Thyroid gland (tissue), 4 donors: ENCODE measurements around the gene B3GNT8. TPM values are rescaled to one million over a fixed set of nuclear protein-coding genes. Genes with fewer than 3 reads are reported as not detected.

Experiments
- DNase-seq, 2 donors: peaks; one replicate each; pipeline ENCODE4 v3.0.0-alpha.2; 2019
- H3K27ac ChIP-seq, 3 donors: fragments of 200-600 bp; sonication (generic); 1 replicate in 2 of 3; 2 replicates in 1 of 3; pipeline ENCODE4 v1.5.1; 2016 to 2019; ENCODE audit warnings: mild to moderate bottlenecking in 1 of 3, moderate library complexity in 1 of 3
- H3K27me3 ChIP-seq: fragments of 200-600 bp; sonication (generic); one replicate; pipeline ENCODE4 v1.5.1; 2019
- H3K36me3 ChIP-seq, 2 donors: fragments of 200-600 bp; sonication (generic); one replicate each; pipeline ENCODE4 v1.5.1; 2016 to 2019
- H3K4me1 ChIP-seq, 2 donors: fragments of 200-600 bp; sonication (generic); one replicate each; pipeline ENCODE4 v1.5.1; 2017 to 2019
- H3K4me3 ChIP-seq, 3 donors: fragments of 200-600 bp; sonication (generic); replicated peaks in 1 of 3; 1 replicate in 2 of 3; 2 replicates in 1 of 3; pipeline ENCODE4 v1.5.1; 2016; ENCODE audit warnings: mild to moderate bottlenecking in 1 of 3
- H3K9me3 ChIP-seq: fragments of 200-600 bp; sonication (generic); one replicate; pipeline ENCODE4 v1.5.1; 2017
- POLR2A ChIP-seq, 2 donors: fragments of 450-650 bp; IDR thresholded peaks; one replicate each; pipeline ENCODE4 v1.6.1; 2017; ENCODE audit warnings: antibody characterized with exemption in 2 of 2, mild to moderate bottlenecking in 2 of 2, moderate library complexity in 1 of 2
- WGBS, 2 donors: methylation state at CpG; one replicate each; pipeline ENCODE4 v1.1.5; 2017; 5-methylcytosine and 5-hydroxymethylcytosine counted together
- intact Hi-C: fragments of 100-400 bp; cut with DNase I; formaldehyde crosslinking; loops from one replicate; pipeline ENCODE4 v1.15.1; 2023
- total RNA-seq, 4 donors: library from RNA; depleted of rRNA; stranded (reverse); fragments of >200 nt; gene quantifications; one replicate each; pipeline ENCODE4 v1.2.3, GENCODE V29; 2016
- TF ChIP-seq, protein P1 (sequence below), 6 experiments: fragments of 200-600 bp in 3 of 6; fragments of 450-650 bp in 3 of 6; sonication (generic) in 3 of 6; IDR thresholded peaks; one replicate each; pipeline ENCODE4 v1.5.1; 2016 to 2019; ENCODE audit warnings: antibody characterized with exemption in 6 of 6, mild to moderate bottlenecking in 2 of 6, inconsistent platforms in 1 of 6, moderate library complexity in 1 of 6

B3GNT8 gene
- total RNA-seq, 4 donors from 2014 or later: 0.59 to 2.4 (median 1.4) TPM; not detected in 1

- WGBS, 2 donors: 82 to 84% methylated on average over 23 of the region's 23 CpGs
- H3K9me3 ChIP-seq: no peaks in the 10 kb centered on the region
- no peak overlapping the region for H3K27ac ChIP-seq
- no peaks in the 10 kb centered on the region for H3K27me3 ChIP-seq
- peaks cover 17 to 26% of the 10 kb centered on the region in 2 donors for H3K4me1 ChIP-seq
- no peak overlapping the region for H3K4me3 ChIP-seq
- DNase-seq: peak in 1 of 2 donors; percentile 13
- peaks cover 8 to 22% of the 10 kb centered on the region in 2 donors for H3K36me3 ChIP-seq
- TF ChIP-seq, protein P1, sequence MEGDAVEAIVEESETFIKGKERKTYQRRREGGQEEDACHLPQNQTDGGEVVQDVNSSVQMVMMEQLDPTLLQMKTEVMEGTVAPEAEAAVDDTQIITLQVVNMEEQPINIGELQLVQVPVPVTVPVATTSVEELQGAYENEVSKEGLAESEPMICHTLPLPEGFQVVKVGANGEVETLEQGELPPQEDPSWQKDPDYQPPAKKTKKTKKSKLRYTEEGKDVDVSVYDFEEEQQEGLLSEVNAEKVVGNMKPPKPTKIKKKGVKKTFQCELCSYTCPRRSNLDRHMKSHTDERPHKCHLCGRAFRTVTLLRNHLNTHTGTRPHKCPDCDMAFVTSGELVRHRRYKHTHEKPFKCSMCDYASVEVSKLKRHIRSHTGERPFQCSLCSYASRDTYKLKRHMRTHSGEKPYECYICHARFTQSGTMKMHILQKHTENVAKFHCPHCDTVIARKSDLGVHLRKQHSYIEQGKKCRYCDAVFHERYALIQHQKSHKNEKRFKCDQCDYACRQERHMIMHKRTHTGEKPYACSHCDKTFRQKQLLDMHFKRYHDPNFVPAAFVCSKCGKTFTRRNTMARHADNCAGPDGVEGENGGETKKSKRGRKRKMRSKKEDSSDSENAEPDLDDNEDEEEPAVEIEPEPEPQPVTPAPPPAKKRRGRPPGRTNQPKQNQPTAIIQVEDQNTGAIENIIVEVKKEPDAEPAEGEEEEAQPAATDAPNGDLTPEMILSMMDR (IDR thresholded peaks at IDR 0.05): peak in 2 of 6 experiments; percentile 12 to 19
- TF ChIP-seq POLR2A (IDR thresholded peaks at IDR 0.05): no peak
- intact Hi-C loops: loop anchor here (10.0 kb wide), 1 partner anchor 227 kb away; no protein-coding TSS in a partner anchor
These were observed 4.5 kb upstream of the B3GNT8 start for GRCh38 chr19:41431426-41432386.

DNA sequence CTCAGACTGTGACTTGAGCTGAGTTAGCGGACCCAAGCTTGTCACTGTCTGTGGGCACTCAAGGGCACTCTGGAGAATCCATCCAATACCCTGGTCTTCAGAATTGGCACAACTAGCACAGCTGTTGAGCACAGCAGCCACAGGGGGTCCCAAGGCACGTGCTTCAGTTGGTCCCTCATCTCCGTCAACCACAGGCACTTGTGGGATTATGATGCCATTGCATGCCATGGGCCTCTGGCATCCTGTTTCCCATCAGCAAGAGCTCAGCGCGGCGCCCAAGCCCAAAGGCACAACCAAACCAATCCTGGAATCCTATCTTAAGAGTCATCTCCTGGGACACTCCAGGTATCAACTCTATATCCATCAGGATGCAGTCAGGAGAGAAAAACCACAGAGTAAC is 3.7 kb upstream of the B3GNT8 start:
- intact Hi-C loops: loop anchor here (10.0 kb wide), 1 partner anchor 226 kb away; no protein-coding TSS in a partner anchor
- no peak for TF ChIP-seq POLR2A (IDR thresholded peaks at IDR 0.05)
- TF ChIP-seq, protein P1 (IDR thresholded peaks at IDR 0.05): no peak
- Histone ChIP-seq H3K9me3 (no peaks in the 10 kb centered on the region), H3K4me3 (no peak overlapping the region), H3K27me3 (no peaks in the 10 kb centered on the region), H3K36me3 (peaks cover 8 to 22% of the 10 kb centered on the region in 2 donors), H3K27ac (no peak overlapping the region), H3K4me1 (peaks cover 17 to 31% of the 10 kb centered on the region in 2 donors)
- no peak for DNase-seq
- 63 to 88% methylated on average over 5 of the region's 6 CpGs for WGBS, 2 donors

DNA sequence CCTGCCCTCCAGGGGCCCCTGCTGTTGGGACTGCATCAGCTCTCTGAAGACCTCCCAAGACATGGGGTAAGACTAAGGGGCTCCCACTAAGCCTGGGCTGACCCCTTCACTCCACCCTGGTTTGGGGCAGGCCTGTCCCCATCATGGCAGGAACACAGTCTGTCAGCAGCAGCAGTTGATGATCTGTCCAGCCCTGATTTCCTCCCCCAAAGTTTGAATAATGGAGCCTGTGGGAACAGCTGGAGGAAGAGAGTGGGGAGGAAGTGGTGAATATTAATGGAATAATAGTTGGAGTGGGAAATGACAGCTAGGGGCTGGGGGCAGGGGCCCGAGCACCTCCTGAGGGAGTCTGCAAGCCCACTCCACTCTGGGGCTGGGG is 1.3 kb upstream of the B3GNT8 start:
- Histone ChIP-seq H3K9me3 (no peaks in the 10 kb centered on the region), H3K36me3 (peaks cover 16 to 30% of the 10 kb centered on the region in 2 donors), H3K27me3 (no peaks in the 10 kb centered on the region), H3K4me3 (no peak overlapping the region), H3K4me1 (peaks cover 17 to 31% of the 10 kb centered on the region in 2 donors), H3K27ac (peak overlapping the region; percentile 56 to 86 (median 58))
- intact Hi-C loops: no loop called here
- 71 to 72% methylated on average over 1 of the region's 1 CpG for WGBS, 2 donors
- TF ChIP-seq, protein P1 (IDR thresholded peaks at IDR 0.05): no peak
- no peak for TF ChIP-seq POLR2A (IDR thresholded peaks at IDR 0.05)
- no peak for DNase-seq

DNA sequence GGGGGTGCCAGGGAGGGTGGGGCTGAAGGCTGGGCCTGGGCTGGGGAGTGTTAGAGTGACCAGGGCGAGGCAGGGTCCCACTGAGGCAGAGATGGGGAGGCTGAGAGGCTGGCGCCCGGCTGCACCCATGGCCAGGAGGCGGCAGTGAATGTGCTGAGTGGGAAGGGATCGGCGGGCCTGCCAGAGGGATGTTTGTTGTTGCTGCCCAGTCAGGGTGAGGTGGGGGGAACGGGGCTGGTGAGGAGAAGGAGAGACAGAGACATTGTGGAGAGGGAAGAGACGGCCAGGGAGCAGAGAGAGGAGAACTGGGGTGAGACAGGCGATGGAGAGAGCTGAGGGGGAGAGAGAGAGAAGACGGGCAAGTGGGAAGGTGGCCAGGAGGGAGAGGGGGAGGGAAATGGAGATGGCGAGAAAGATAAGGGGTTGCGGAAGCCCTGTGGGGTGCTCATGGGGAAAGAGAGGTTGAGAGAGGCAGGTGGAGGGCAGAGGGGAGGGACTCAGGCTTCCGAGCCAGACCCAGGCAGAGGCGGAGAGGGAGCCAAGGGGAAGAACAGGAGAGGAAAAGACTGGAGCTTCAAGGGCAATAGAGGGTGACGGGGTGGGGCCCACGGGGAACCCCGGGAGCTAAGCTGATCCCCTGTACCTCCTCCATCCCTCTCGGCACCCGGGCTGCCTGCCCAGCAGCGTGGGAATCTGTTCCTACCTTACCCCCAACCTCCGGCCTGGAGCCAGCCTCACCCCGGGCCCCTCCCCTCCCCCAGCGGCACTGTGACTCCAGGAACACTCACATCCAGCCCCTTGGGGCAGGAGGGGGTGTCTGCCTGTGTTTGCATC is 690 bp upstream of the B3GNT8 start:
- Histone ChIP-seq H3K36me3 (peaks cover 21 to 28% of the 10 kb centered on the region in 2 donors), H3K27me3 (no peaks in the 10 kb centered on the region), H3K27ac (peak overlapping the region; percentile 56 to 86 (median 58)), H3K4me1 (peaks cover 17 to 31% of the 10 kb centered on the region in 2 donors), H3K4me3 (peak overlapping the region in 1 of 3 donors; percentile 30), H3K9me3 (no peaks in the 10 kb centered on the region)
- TF ChIP-seq POLR2A (IDR thresholded peaks at IDR 0.05): no peak
- TF ChIP-seq, protein P1 (IDR thresholded peaks at IDR 0.05): no peak
- WGBS, 2 donors: 5 to 7% methylated on average over 20 of the region's 23 CpGs
- intact Hi-C loops: no loop called here
- DNase-seq: peak; percentile 56 to 57
